Stimulated activated CD4-positive, alpha-beta T cell treated with anti-CD3 and anti-CD28 coated beads, Interleukin-12 subunit alpha, Interleukin-12 subunit beta, amount 100 ng/mL, for 4 hours (primary cell): Measurements from ENCODE around the gene SHLD2.
"Not testable (repeated sequence)": the region's sequence is repeated elsewhere in the genome, so short reads cannot be mapped to it uniquely, and the experiment has no call there.

Source experiments
- DNase-seq: peaks from one replicate; pipeline ENCODE4 v3.0.0-alpha.2; 2020

Gene SHLD2

DNA sequence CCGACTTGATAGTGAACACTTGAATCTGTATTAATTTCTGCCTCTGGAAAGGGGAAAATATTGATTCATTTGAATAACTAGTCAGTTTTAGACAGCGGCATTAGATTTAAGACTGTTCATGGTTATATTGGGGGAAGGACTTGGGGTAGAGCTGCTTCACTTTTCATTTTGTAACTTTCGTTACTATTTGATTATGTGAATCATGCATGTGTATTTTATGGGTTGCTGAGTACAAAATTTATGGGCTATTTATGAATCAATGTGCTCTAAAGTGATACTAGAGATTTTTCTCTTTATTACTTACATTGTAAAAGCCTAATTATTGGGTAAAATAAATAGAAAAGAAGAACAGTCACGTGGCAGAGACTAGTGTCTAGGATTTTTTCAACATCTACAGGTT is 5.3 kb upstream of the SHLD2 start:
- no peak for DNase-seq

GRCh38 chr10:87090779-87091178 is 4.2 kb upstream of the SHLD2 start:
- no peak for DNase-seq

- no peak for DNase-seq
Observed at GRCh38 chr10:87092376-87092860, 2.6 kb upstream of the SHLD2 start.

DNA sequence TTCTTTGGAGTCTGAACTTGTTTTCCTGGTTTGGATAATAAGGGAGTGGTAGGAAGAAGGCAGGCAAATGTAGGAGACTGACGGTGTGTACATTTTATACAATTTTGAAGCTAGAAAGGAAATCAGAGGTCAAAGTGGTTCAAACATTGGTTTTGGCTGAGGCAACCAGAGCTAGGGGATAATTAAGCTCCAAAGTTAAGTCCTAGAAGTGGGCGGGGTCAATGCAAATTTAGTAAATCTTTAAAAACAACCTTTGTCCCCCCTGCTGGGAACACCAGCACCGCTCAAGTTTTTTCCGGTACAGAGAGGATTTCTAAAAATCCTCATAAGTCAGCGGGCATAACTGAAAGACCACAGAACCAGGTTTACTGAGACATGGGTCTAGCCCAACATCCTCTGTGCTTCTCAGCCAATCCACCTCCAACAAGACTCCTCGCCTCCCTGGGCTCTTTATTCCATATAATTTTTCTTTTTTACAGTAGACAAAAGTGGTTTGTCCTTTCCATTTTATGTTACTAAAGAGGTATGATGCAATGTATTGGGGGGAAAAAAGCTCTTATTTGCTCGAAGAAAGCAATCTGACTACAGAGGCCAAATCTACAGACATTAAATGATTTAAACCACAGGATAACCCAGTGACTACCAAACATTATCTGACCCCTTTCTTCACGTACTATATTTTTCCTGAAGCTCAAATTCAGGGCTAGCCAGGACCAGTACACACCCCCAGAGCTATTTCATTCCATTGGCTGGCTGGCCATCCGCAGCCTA is 2.0 kb upstream of the SHLD2 start:
- no peak for DNase-seq

DNA sequence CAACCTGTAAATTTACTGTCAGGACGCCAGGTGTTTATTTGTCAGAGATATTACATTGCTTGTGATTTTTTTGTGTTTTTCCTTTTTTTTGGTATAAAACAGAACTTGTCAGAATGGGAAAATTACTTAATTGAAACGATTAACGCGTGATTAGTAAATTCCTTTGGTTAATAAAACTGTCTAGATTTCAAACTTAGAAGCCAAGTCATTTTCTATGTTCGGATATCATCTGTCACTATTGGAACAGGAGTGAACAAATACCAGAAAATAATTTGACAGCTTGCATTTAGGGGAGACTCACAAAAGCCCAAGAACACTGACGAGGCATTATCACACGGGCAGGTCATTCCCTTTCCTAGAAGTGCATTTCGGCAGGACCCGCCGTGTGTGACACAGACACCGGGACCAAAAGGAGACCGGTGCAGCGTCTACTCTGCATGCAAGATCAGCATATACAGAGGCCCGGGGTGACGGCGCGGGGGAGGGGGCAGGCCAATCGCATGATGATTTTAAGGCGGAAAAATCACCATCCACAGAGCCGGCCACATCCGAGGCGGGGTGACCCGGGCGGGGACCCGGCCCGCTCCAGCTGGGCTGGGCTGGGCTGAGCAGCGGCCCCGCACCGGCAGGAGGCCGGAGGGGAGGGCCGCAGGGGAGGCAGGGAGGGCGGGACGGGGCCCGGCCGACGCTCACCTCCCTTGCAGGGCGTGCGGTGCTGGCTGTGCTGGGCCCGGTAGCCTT is 1.2 kb upstream of the SHLD2 start:
- DNase-seq, result peak; percentile 63

DNA sequence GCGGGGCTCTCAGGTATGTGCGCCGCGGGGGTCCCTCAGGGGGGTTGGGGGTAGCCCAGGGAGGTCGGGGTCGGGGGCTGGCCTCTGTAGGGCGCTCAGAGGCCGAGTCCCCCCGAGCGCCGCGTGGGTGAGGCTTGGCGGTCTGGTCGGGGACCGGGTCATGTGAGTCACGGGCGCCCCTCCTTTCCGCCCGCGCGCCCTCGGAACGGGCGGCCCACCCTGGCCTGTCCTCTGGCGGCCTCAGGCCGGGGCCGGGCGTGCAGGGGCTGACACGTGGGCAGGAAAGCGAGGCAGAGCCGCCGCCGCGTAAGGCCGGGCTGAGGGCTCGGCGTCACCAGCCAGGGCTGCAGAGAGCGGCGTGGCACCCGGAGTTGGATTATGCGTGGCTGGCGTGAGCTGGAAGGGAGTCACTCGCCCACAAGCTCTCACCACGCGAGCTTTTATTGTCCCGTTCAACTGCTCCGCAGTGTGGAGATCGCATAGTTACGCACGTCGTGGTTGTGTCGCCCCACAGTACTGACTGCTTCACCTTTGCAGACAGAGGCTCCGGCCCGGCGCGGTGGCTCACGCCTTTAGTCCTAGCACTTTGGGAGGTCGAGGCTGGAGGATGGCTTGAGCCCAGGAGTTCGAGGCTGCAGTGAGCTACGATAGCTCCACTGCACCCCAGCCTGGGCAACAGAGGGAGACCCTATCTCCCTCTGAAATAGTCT is 385 bp downstream of the SHLD2 start:
- DNase-seq, result peak; percentile 70

- no peak for DNase-seq
Observed at GRCh38 chr10:87101996-87102395, 7.0 kb downstream of the SHLD2 start.

DNA sequence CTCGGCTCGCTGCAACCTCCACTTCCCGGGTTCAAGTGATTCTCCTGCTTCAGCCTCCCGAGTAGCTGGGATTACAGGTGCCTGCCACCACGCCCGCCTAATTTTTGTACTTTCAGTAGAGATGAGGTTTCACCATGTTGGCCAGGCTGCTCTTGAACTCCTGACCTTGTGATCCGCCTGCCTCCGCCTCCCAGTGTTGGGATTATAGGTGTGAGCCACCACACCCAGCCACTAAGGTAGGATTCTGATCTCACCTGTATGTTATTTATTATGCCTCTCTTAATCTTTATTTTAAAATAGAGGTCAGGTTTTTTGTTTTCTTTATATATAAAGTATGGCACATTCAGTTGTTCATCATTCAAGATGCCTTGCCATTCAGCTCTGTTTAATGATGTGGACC is 9.7 kb downstream of the SHLD2 start:
- not testable (repeated sequence) for DNase-seq

DNA sequence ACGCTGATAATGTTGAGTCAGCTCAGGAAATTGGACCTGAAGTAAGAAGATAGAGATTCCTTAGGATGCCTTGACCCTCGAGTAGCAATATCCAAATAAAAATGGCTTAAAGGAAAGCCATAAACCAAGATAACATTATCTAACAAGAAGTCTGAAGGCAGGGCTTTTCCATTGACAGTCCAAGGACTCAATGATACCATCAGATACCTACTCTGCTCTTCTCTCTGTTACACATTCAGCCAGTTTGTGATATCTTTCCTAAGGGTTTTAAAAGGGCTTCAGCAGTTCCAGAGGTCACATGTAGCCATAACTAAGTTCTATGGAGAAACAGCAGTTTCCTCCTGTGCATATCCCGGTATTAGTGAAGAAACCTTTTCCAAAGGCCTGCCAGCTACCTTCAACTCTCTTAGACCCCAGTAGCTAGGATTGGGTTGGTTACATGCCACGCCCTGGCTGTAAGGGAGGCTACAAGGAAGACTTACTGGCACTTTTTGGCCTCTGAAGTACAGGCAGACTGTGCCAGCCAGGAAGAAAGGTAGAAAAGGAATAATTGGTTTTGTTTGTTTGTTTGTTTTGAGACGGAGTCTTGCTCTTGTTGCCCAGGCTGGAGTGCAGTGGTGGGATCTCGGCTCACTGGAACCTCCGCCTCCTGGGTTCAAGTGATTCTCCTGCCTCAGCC is 10.6 kb downstream of the SHLD2 start:
- DNase-seq, result no peak

DNA sequence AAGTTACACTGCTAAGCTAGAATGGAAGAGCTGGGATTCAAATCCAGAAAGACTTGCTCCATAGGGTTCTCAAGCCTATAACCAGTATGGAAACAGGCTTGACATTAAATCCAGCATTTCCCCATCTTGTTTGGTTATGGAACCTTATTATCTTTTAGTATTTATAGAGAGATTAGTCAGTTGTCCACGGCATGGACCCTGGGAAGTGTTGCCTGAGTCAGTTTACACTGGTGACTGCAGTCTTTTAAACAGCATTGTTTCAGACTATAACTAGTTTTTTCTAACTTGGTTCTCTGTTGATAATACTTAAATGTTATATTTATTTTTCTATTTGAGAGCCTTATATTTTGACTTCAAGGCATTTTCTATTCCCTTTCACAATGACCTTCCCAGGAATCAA is 23.1 kb downstream of the SHLD2 start:
- not testable (repeated sequence) for DNase-seq

GRCh38 chr10:87119029-87119428 is 24.0 kb downstream of the SHLD2 start:
- DNase-seq, result not testable (repeated sequence)

- not testable (repeated sequence) for DNase-seq
Observed at GRCh38 chr10:87123351-87123750, 28.3 kb downstream of the SHLD2 start.

GRCh38 chr10:87127048-87127447 is 32.0 kb downstream of the SHLD2 start:
- not testable (repeated sequence) for DNase-seq

DNA sequence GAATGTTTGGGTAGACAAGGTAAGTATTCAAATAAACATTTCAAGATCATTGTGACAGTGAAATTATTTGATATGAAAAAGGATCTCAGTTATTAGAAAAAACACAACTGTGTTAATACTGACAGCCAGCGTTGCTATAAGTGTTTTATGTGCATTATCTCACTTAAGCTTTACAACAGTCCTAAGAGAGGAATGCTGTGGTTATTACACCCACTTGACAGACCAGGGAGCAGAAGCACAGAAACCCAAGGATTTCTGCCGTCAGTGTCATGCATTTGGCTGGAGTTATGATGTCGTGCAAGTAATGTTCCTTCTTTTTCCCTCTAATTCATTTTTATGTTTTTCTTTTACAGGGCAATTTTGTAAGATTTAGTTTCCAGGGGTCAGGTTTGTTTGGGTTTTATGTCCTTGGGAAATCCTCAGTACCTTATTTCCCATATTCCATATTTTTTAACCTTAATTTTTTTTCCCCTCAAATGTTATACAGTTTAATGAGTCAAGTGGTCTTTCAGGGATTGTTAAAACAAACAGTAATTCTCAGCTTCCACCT is 32.7 kb downstream of the SHLD2 start:
- not testable (repeated sequence) for DNase-seq

DNA sequence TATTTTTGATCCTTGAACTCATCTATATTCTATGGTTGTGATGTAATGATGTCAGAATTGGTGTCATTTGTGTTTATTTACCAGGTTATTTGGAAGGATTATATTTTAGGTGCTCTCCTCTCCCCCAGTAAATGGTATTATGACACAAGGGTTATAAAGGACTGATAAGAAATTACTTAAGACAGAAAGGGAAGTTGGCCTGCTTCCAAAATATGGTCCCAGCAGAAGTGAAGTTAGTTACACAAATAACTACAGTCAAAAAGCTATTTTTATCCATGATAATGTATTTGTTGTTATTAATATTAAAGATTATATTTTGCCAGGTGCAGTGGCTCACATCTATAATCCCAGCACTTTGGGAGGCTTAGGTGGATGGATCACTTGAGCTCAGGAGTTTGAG is 37.2 kb downstream of the SHLD2 start:
- not testable (repeated sequence) for DNase-seq

DNA sequence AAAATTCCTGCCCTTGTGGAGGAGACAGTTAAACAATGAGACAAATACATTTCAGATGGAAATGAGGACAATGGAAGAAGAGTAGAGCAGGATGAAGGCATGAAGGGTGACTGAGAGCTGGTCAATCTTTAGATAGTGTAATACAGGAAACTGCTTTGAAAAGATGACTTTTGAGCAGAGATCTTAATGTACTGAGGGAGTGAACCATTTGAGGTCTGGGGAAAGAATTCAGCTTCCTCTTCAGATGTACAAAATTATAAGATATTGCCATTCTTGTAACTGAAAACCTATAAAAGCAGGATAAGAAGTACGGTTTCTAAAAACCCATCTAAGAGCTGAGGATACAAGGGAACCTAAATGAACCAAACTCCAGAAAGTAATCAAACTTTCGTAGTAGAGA is 38.9 kb downstream of the SHLD2 start:
- not testable (repeated sequence) for DNase-seq

DNA sequence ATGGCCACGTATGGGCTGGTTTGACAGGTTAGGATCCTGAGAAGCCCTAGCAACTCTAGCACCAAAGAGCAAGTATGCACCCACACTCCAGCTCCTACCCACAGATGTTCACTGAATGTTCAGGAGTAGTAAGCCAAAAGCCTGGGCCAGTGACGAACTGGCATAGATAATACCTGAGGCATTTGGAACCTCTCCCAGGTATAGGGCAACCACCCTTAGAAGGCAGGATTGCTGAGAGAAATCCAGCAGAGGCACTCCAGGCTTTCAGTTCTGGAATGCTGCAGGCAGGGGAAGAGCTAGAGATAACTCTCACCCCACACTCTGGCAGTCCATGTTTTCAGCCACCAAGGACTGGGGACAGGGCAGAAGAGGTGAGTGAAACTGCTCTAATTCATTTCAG is 39.4 kb downstream of the SHLD2 start:
- not testable (repeated sequence) for DNase-seq

DNA sequence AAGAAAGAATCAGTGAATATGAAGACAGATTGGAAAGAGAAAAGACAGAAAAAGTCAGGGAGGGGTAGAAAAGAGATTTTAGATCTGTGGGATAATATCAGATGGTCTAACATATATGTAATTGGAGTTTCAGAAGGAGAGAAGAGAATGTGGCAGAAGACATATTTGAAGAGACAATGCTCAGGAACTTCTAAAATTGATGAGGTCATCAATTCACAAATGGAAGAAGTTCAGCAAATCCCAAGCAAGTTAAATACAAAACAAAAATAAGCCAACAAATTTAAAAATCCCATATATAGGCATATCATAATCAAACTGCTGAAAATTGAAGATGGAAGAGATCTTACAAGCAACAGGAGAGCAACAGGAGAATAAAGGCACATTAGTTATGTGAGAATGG is 42.5 kb downstream of the SHLD2 start:
- DNase-seq, result not testable (repeated sequence)

DNA sequence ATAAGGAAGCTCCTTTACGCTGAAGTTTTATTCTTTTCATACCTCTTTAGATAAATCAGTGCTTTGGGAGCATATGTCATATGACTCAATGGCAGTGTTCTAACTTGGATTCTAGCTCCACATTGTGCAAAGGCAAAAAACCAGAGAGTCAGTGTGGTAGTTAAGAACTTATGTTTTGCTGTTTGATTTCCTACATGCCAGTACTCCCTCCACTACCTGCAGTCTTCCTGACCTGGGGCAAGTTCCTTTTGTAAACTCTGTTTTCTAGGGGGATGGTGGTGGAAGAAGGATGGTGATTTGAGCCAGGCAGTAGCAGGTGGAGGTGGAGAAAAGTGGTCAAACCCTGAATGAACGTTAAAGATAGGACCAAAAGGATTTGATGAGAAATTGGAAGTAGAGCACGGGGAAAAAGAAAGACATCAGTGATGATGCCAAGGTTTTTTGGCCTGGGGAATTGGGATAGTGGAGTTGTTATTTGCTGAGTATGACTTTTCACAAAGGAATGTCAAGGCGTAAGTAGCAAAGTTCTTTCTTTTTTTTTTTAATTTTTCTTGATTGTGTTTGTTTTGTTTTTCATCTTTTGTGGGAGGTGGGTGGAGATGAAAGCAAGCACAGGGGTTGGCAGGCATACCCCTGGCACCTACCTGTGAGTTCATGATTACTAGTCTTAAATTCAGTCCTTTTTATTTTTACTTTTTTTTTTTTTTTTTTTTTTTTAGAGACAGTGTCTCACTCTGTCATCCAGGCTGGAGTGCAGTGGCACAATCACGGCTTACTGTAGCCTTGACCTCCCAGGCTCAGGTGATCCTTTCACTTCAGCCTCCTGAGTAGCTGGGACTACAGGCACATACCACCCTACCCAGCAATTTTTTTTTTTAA is 47.5 kb downstream of the SHLD2 start:
- not testable (repeated sequence) for DNase-seq

GRCh38 chr10:87143109-87143418 is 48.1 kb downstream of the SHLD2 start:
- not testable (repeated sequence) for DNase-seq

DNA sequence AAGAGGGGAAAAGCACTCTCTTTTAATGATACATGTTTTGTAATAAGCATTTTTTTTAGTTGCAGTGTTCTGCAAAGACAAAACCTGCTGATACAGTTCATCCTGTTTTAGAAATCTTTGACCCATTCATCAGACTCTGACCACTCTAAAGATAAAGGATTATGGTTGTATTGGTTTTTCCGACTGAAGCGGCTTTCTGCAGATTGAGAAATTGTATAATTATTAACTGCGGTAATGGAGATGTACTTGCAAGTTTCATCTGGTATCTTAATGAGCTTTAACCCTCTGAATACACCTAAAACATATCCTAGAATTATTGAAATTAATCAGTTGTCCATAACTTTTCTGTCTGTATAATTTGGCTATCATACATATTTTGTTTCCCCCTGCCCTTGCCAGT is 50.6 kb downstream of the SHLD2 start:
- DNase-seq, result not testable (repeated sequence)
